ENCODE results near the gene CAMTA1. TPM values are rescaled to one million over a fixed set of nuclear protein-coding genes. Genes with fewer than 3 reads are reported as not detected.
A peak's percentile ranks its signal among the peaks of the same experiment; 100 is the strongest.

Gene CAMTA1
- polyA plus RNA-seq, 1 of the 3 experiments (the other 2 are of a cell fraction), result 63.1 TPM

GRCh38 chr1:7669559-7670311, 884.5 kb downstream of the CAMTA1 start:
- DNase-seq, result peak; percentile 87
- peak; percentile 73 for TF ChIP-seq SMC3 (IDR thresholded peaks at IDR 0.05; ENCODE audit: low read depth, low read length)
- no peak for TF ChIP-seq GATA2 (CRISPR knock-in tag; IDR thresholded peaks at IDR 0.05)
- TF ChIP-seq MXI1 (IDR thresholded peaks at IDR 0.05; ENCODE audit: low read depth, low read length), result no peak
- no peak for TF ChIP-seq NFIC (IDR thresholded peaks at IDR 0.05; ENCODE audit: borderline replicate concordance)
- no peak for TF ChIP-seq ELF1 (IDR thresholded peaks at IDR 0.05)
- TF ChIP-seq RAD21 (IDR thresholded peaks at IDR 0.05; ENCODE audit: low read length), result peak; percentile 85
- TF ChIP-seq NRF1 (IDR thresholded peaks at IDR 0.05; ENCODE audit: low read depth, low read length), result no peak
- TF ChIP-seq FOXJ3 (CRISPR knock-in tag; IDR thresholded peaks at IDR 0.05), result peak; percentile 26; the same call in 1 of the 2 replicates
- TF ChIP-seq CTCF (IDR thresholded peaks at IDR 0.05), result peak; percentile 74
- peak; percentile 47 for TF ChIP-seq CHD2 (IDR thresholded peaks at IDR 0.05; ENCODE audit: low read length, partially characterized antibody)
- no peak overlapping the region for H3K4me2 ChIP-seq
- ChIA-PET CTCF (interaction anchor here (0.6 to 22.6 kb wide), 51 partner anchors 9 to 997 kb away, joined by 3 to 739 read pairs (median 6); partner anchors contain the start of genes PER3 and VAMP3), POLR2A (interaction anchor here (0.6 to 5.6 kb wide), 19 partner anchors 11 to 630 kb away, joined by 3 to 105 read pairs (median 5); partner anchors contain the start of genes PARK7 and VAMP3)
- H3K9me3 ChIP-seq, result no peaks in the 10 kb centered on the region
- H3K79me2 ChIP-seq (ENCODE audit: insufficient read depth), result no peaks in the 10 kb centered on the region
- H3K4me1 ChIP-seq (ENCODE audit: control insufficient read depth in 1 of 2, insufficient read depth in 2 of 2, low read depth in 1 of 2, low read length in 1 of 2), result peaks cover 5 to 67% of the 10 kb centered on the region in 2 experiments; a peak in 3 of 4 replicates
- no peaks in the 10 kb centered on the region for H3K36me3 ChIP-seq (replicated peaks in 1 of 2; ENCODE audit: control insufficient read depth in 1 of 2, insufficient read depth in 2 of 2, low read length in 1 of 2)
- H3K27me3 ChIP-seq (ENCODE audit: insufficient read depth), result no peaks in the 10 kb centered on the region
- H2AFZ ChIP-seq (ENCODE audit: low read depth), result no peak overlapping the region
- no peaks in the 10 kb centered on the region for H3K9me2 ChIP-seq
- no peaks in the 10 kb centered on the region for H4K20me1 ChIP-seq (ENCODE audit: insufficient read depth)
- H3K4me3 ChIP-seq (ENCODE audit: low read depth in 2 of 2, low read length in 1 of 2), result no peak overlapping the region
- no peaks in the 10 kb centered on the region for H3F3A ChIP-seq (replicated peaks; ENCODE audit: insufficient read depth)
- peak overlapping the region; percentile 67 to 100; a peak in 3 of 4 replicates for H3K27ac ChIP-seq (ENCODE audit: low read depth in 2 of 2, low read length in 1 of 2)
- H3K9ac ChIP-seq, result no peak overlapping the region
- WGBS (ENCODE audit: low lambda C conversion rate), result 59% methylated on average over 9 of the region's 19 CpGs

- TF ChIP-seq REST (IDR thresholded peaks at IDR 0.05; ENCODE audit: low read depth, low read length) (no peak), RCOR1 (IDR thresholded peaks at IDR 0.05; ENCODE audit: low read length) (peak; percentile 50; the same call in 1 of the 2 replicates)
- no peak for DNase-seq
- no peaks in the 10 kb centered on the region for H3K9me3 ChIP-seq
- POLR2A ChIA-PET, result interaction anchor here (1.6 to 5.6 kb wide), 4 partner anchors 10 to 291 kb away, joined by 8 to 105 read pairs (median 63); partner anchors contain the start of gene PARK7
- no peaks in the 10 kb centered on the region for H3K9me2 ChIP-seq
- H3K4me1 ChIP-seq (ENCODE audit: control insufficient read depth in 1 of 2, insufficient read depth in 2 of 2, low read depth in 1 of 2, low read length in 1 of 2), result peaks cover 5 to 67% of the 10 kb centered on the region in 2 experiments; a peak in 3 of 4 replicates
- peak overlapping the region in 1 of 2 experiments; percentile 100; a peak in 2 of 4 replicates for H3K27ac ChIP-seq (ENCODE audit: low read depth in 2 of 2, low read length in 1 of 2)
- WGBS (ENCODE audit: low lambda C conversion rate), result 51% methylated on average over 11 of the region's 15 CpGs
- H2AFZ ChIP-seq (ENCODE audit: low read depth), result no peak overlapping the region
- H3K4me2 ChIP-seq, result no peak overlapping the region
- no peaks in the 10 kb centered on the region for H4K20me1 ChIP-seq (ENCODE audit: insufficient read depth)
- no peaks in the 10 kb centered on the region for H3K79me2 ChIP-seq (ENCODE audit: insufficient read depth)
- H3K36me3 ChIP-seq (replicated peaks in 1 of 2; ENCODE audit: control insufficient read depth in 1 of 2, insufficient read depth in 2 of 2, low read length in 1 of 2), result no peaks in the 10 kb centered on the region
- no peaks in the 10 kb centered on the region for H3K27me3 ChIP-seq (ENCODE audit: insufficient read depth)
- H3K4me3 ChIP-seq (ENCODE audit: low read depth in 2 of 2, low read length in 1 of 2), result no peak overlapping the region
- CTCF ChIA-PET, result interaction anchor here (0.8 to 22.6 kb wide), 19 partner anchors 10 to 233 kb away, joined by 3 to 739 read pairs (median 11); partner anchors contain the start of genes PER3 and VAMP3
- no peaks in the 10 kb centered on the region for H3F3A ChIP-seq (replicated peaks; ENCODE audit: insufficient read depth)
- H3K9ac ChIP-seq, result no peak overlapping the region
Observed at GRCh38 chr1:7670334-7671145, 885.3 kb downstream of the CAMTA1 start.
